ENCODE results near the gene FGF12.

Gene FGF12

DNA sequence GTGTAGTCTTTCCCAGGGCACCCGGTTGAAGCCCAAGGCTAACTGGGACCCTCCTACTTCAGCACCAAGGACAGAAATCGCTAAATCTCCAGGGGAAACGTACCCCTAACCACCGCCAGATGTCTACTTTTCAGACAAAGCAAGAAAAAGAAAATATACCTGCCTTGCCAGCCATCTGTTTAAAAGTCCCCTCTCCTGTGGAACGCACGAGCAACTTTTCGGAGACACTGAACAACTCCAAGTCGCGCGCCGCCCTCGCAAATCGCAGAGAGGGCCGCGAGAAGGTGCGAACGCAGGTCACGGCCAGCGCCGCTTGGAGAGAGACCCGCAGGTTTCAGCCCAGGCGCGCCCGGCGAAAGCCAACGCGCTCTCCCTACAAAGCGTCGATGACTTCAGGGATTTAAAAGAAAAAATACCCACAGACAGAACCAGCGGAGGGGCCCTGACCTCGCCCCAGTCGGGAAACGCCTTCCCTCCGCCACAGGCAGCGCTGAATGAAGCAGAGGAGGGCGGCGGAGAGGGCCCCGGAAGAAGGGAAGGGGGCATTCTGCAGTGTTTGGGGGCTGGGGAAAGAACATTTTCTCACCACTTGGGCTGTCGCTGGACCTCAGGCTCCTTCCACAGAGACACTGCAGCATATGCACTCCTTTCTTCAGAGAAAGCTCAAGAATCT lies 213.1 kb downstream of the FGF12 start:
- Histone ChIP-seq H3K4me3 (ENCODE audit: low read length) (no peak overlapping the region), H3K79me2 (ENCODE audit: low read length) (no peaks in the 10 kb centered on the region), H2AFZ (ENCODE audit: low read depth, low read length) (no peak overlapping the region), H3K27me3 (ENCODE audit: low read depth, low read length) (no peaks in the 10 kb centered on the region), H3K27ac (ENCODE audit: low read length) (no peak overlapping the region), H3K4me1 (ENCODE audit: low read length) (no peaks in the 10 kb centered on the region), H3K4me2 (ENCODE audit: low read length) (no peak overlapping the region), H4K20me1 (ENCODE audit: insufficient read depth, low read length) (no peaks in the 10 kb centered on the region), H3K9me3 (ENCODE audit: insufficient read depth, low read length) (0 out of 2 replicates have a peak, but pooled peaks cover 4% of the 10 kb centered on the region), H3K36me3 (replicated peaks; ENCODE audit: low read depth, low read length) (no peaks in the 10 kb centered on the region), H3K9ac (ENCODE audit: low read length) (no peak overlapping the region)
- TF ChIP-seq EZH2phosphoT487 (IDR thresholded peaks at IDR 0.05; ENCODE audit: low read depth), result no peak
- TF ChIP-seq, protein P1, sequence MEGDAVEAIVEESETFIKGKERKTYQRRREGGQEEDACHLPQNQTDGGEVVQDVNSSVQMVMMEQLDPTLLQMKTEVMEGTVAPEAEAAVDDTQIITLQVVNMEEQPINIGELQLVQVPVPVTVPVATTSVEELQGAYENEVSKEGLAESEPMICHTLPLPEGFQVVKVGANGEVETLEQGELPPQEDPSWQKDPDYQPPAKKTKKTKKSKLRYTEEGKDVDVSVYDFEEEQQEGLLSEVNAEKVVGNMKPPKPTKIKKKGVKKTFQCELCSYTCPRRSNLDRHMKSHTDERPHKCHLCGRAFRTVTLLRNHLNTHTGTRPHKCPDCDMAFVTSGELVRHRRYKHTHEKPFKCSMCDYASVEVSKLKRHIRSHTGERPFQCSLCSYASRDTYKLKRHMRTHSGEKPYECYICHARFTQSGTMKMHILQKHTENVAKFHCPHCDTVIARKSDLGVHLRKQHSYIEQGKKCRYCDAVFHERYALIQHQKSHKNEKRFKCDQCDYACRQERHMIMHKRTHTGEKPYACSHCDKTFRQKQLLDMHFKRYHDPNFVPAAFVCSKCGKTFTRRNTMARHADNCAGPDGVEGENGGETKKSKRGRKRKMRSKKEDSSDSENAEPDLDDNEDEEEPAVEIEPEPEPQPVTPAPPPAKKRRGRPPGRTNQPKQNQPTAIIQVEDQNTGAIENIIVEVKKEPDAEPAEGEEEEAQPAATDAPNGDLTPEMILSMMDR (IDR thresholded peaks at IDR 0.05; ENCODE audit: low read depth, low read length), result no peak

DNA sequence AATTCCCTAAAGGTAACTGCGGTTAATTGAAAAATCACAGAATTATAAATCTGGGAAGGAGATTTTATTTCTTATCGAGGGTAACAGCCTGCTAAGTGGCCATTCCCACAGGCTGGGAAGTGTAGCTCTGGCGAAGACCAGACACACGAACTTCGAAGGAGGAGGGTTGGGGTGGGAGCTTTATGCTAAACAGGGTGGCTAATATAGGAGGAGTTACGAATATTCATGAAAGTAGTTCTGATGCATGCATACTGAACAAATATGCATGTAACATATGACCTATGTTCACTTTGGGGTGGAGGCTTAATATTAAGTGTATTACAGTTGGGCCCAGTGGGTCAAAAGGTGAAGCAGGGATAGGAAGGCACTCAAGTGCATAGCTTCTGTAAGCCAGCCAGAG lies 221.6 kb downstream of the FGF12 start:
- Histone ChIP-seq H4K20me1 (ENCODE audit: insufficient read depth, low read length) (no peaks in the 10 kb centered on the region), H3K36me3 (replicated peaks; ENCODE audit: low read depth, low read length) (no peaks in the 10 kb centered on the region), H3K4me1 (ENCODE audit: low read length) (no peaks in the 10 kb centered on the region), H3K79me2 (ENCODE audit: low read length) (no peaks in the 10 kb centered on the region), H3K27me3 (ENCODE audit: low read depth, low read length) (no peaks in the 10 kb centered on the region), H3K9me3 (ENCODE audit: insufficient read depth, low read length) (0 out of 2 replicates have a peak, but pooled peaks cover 3% of the 10 kb centered on the region), H3K4me2 (ENCODE audit: low read length) (no peak overlapping the region), H2AFZ (ENCODE audit: low read depth, low read length) (no peak overlapping the region), H3K9ac (ENCODE audit: low read length) (no peak overlapping the region), H3K4me3 (ENCODE audit: low read length) (no peak overlapping the region), H3K27ac (ENCODE audit: low read length) (no peak overlapping the region)
- no peak for TF ChIP-seq EZH2phosphoT487 (IDR thresholded peaks at IDR 0.05; ENCODE audit: low read depth)
- TF ChIP-seq, protein P1 (IDR thresholded peaks at IDR 0.05; ENCODE audit: low read depth, low read length), result no peak

DNA sequence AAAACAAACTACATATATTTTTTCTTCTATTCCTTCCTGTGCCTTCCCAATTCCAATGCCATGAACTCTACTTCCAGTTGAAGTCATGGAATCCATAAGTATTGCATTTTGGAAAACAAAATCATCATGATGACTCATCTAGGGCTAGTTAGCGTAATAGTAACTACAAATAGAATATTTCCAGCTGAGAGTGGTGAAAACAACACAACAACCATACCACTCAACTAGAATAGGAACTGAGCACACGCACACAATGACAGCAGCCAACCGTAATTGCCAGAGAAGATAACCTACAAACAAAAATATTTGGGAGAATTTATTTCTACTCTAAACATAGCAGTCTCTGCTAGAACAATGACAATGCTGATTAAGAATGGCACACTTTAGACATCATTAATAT lies 225.9 kb downstream of the FGF12 start:
- no peaks in the 10 kb centered on the region for H3K9me3 ChIP-seq (ENCODE audit: insufficient read depth, low read length)
- no peak overlapping the region for H3K4me3 ChIP-seq (ENCODE audit: low read length)
- H3K79me2 ChIP-seq (ENCODE audit: low read length), result no peaks in the 10 kb centered on the region
- TF ChIP-seq EZH2phosphoT487 (IDR thresholded peaks at IDR 0.05; ENCODE audit: low read depth), result no peak
- TF ChIP-seq, protein P1 (IDR thresholded peaks at IDR 0.05; ENCODE audit: low read depth, low read length), result no peak
- no peak overlapping the region for H3K27ac ChIP-seq (ENCODE audit: low read length)
- H4K20me1 ChIP-seq (ENCODE audit: insufficient read depth, low read length), result no peaks in the 10 kb centered on the region
- H3K4me1 ChIP-seq (ENCODE audit: low read length), result no peaks in the 10 kb centered on the region
- H3K27me3 ChIP-seq (ENCODE audit: low read depth, low read length), result no peaks in the 10 kb centered on the region
- H3K9ac ChIP-seq (ENCODE audit: low read length), result no peak overlapping the region
- no peak overlapping the region for H2AFZ ChIP-seq (ENCODE audit: low read depth, low read length)
- no peak overlapping the region for H3K4me2 ChIP-seq (ENCODE audit: low read length)
- H3K36me3 ChIP-seq (replicated peaks; ENCODE audit: low read depth, low read length), result no peaks in the 10 kb centered on the region

DNA sequence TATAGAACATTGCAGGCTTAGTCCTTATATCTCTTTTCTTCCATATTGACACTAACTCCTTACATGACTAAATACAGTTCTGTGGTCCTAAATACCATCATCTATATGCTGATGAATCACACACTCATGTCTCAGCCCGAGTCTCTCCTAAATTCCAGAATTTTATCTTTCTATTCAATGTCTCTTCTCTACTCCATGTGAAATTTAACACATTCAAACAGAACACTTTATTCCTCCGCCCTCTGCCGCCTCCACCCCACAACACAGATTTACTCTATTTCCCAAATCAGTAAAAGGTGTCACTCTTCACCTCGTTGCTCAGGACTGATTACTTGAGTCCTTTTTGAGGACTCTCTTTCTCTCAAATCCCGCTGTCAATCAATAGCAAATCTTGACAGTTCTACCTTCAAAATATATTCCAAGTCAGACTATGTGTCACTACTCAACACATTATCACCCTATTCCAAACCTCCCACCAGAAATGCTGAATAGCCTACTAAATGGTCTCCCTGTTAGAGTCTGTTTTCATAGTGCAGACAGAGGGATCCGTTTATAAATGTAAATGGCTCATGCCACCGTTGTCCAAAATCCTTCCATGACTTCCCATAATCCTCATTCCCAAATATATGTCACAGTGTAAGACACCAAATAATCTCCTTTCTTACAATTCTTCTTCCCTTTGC lies 230.3 kb downstream of the FGF12 start:
- TF ChIP-seq EZH2phosphoT487 (IDR thresholded peaks at IDR 0.05; ENCODE audit: low read depth), result no peak
- TF ChIP-seq, protein P1 (IDR thresholded peaks at IDR 0.05; ENCODE audit: low read depth, low read length), result no peak

More for the DNA sequence above, 230.3 kb downstream of the FGF12 start:
- H3K36me3 ChIP-seq (replicated peaks; ENCODE audit: low read depth, low read length), result no peaks in the 10 kb centered on the region
- no peak overlapping the region for H3K27ac ChIP-seq (ENCODE audit: low read length)
- peaks cover 11% of the 10 kb centered on the region for H3K4me1 ChIP-seq (ENCODE audit: low read length)
- no peaks in the 10 kb centered on the region for H3K27me3 ChIP-seq (ENCODE audit: low read depth, low read length)
- H2AFZ ChIP-seq (ENCODE audit: low read depth, low read length), result no peak overlapping the region
- no peak overlapping the region for H3K4me2 ChIP-seq (ENCODE audit: low read length)
- H3K9me3 ChIP-seq (ENCODE audit: insufficient read depth, low read length), result no peaks in the 10 kb centered on the region
- H3K79me2 ChIP-seq (ENCODE audit: low read length), result no peaks in the 10 kb centered on the region
- H3K9ac ChIP-seq (ENCODE audit: low read length), result no peak overlapping the region
- H3K4me3 ChIP-seq (ENCODE audit: low read length), result no peak overlapping the region
- no peaks in the 10 kb centered on the region for H4K20me1 ChIP-seq (ENCODE audit: insufficient read depth, low read length)

Data from OCI-LY3 (cell line).